Uterus (tissue), 2 donors: ENCODE measurements around the gene PWP2.
"Not testable (repeated sequence)": the region's sequence is repeated elsewhere in the genome, so short reads cannot be mapped to it uniquely, and the experiment has no call there.

Source experiments
- POLR2A ChIP-seq, 2 donors: fragments of 450-650 bp; IDR thresholded peaks; one replicate each; pipeline ENCODE4 v1.6.1; 2016; ENCODE audit warnings: antibody characterized with exemption in 2 of 2, mild to moderate bottlenecking in 1 of 2, moderate library complexity in 1 of 2
- TF ChIP-seq, protein P1 (sequence below), 4 experiments: fragments of 200-600 bp in 2 of 4; fragments of 450-650 bp in 2 of 4; sonication (generic) in 2 of 4; IDR thresholded peaks; one replicate each; pipeline ENCODE4 v1.5.1; 2016 to 2019; ENCODE audit warnings: antibody characterized with exemption in 4 of 4, mild to moderate bottlenecking in 2 of 4, moderate library complexity in 1 of 4

DNA sequence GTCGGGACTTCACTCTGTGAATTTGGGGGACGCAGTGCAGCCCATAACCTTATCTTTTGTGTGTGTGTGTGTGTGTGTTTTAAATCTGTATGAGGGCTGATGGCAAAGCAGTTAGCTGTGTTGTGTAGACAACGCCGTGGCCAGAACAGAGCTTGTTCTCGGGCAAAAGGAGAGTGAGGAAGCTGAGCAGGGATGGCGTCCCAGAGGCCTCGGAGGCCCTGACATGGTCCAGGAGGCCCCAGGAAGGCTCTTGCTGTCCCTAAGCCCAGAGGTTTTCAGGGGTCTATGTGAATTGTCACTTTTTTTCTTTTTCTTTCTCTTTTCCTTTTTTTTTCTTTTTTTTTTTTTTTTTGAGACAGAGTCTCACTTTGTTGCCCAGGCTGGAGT, 50.9 kb downstream of the PWP2 start:
- TF ChIP-seq, protein P1, sequence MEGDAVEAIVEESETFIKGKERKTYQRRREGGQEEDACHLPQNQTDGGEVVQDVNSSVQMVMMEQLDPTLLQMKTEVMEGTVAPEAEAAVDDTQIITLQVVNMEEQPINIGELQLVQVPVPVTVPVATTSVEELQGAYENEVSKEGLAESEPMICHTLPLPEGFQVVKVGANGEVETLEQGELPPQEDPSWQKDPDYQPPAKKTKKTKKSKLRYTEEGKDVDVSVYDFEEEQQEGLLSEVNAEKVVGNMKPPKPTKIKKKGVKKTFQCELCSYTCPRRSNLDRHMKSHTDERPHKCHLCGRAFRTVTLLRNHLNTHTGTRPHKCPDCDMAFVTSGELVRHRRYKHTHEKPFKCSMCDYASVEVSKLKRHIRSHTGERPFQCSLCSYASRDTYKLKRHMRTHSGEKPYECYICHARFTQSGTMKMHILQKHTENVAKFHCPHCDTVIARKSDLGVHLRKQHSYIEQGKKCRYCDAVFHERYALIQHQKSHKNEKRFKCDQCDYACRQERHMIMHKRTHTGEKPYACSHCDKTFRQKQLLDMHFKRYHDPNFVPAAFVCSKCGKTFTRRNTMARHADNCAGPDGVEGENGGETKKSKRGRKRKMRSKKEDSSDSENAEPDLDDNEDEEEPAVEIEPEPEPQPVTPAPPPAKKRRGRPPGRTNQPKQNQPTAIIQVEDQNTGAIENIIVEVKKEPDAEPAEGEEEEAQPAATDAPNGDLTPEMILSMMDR (IDR thresholded peaks at IDR 0.05), result not testable (repeated sequence)
- TF ChIP-seq POLR2A (IDR thresholded peaks at IDR 0.05), result not testable (repeated sequence)
